T-cell (primary cell): ENCODE measurements around the gene NUP107. TPM values are rescaled to one million over a fixed set of nuclear protein-coding genes. Genes with fewer than 3 reads are reported as not detected.

Experiments
- ATAC-seq, 4 experiments: fragments of 200-7000 bp in 3 of 4; fragments of 150-1000 bp in 1 of 4; cut with Tn5 transposase; replicated peaks in 1 of 4; 1 replicate in 3 of 4; 2 replicates in 1 of 4; pipeline ENCODE4 v1.10.0; 2021; ENCODE audit warnings: moderate library complexity in 3 of 4, mild to moderate bottlenecking in 2 of 4, moderate number of reproducible peaks in 1 of 4
- CTCF ChIA-PET, 2 donors: fragments of 300-600 bp; sonication (Branson Sonifier 250); formaldehyde crosslinking; loops; one replicate each; lab custom pipeline; 2022; ENCODE audit warnings: antibody characterized with exemption in 2 of 2; lab: Charles Lee
- POLR2A ChIA-PET, 2 donors: fragments of 300-600 bp; sonication (Branson Sonifier 250); formaldehyde crosslinking; loops; one replicate each; lab custom pipeline; 2022; ENCODE audit warnings: antibody characterized with exemption in 2 of 2; lab: Charles Lee
- DNase-seq, 35 experiments: peaks; one replicate each; pipeline versions ENCODE4 v3.0.0 to v3.0.0-alpha.2; 2013 to 2023
- H3K27ac ChIP-seq: one replicate; pipeline ENCODE4 v1.5.1; 2013; ENCODE audit warnings: low read length
- H3K27me3 ChIP-seq, 2 experiments: replicated peaks in 1 of 2; 1 replicate in 1 of 2; 2 replicates in 1 of 2; pipeline versions ENCODE4 v1.6.1 to v1.7.0; 2013; ENCODE audit warnings: low read length in 1 of 2, mixed read lengths in 1 of 2; ENCODE audit not compliant: control insufficient read depth in 2 of 2, insufficient read depth in 2 of 2; ENCODE audit errors: extremely low read depth in 1 of 2
- H3K36me3 ChIP-seq, 2 donors: 1 replicate in 1 of 2; 2 replicates in 1 of 2; pipeline versions ENCODE4 v1.6.1 to v1.7.0; 2013; ENCODE audit warnings: low read length in 1 of 2; ENCODE audit not compliant: control insufficient read depth in 2 of 2, insufficient read depth in 1 of 2; ENCODE audit errors: extremely low read depth in 1 of 2
- H3K4me1 ChIP-seq, 2 experiments: 1 replicate in 1 of 2; 2 replicates in 1 of 2; pipeline versions ENCODE4 v1.6.1 to v1.7.0; 2013; ENCODE audit warnings: low read length in 2 of 2, mixed read lengths in 1 of 2; ENCODE audit not compliant: insufficient read depth in 2 of 2, control insufficient read depth in 1 of 2; ENCODE audit errors: extremely low read depth in 1 of 2
- H3K4me3 ChIP-seq, 2 donors: 1 replicate in 1 of 2; 2 replicates in 1 of 2; pipeline versions ENCODE4 v1.5.1 to v1.7.0; 2013; ENCODE audit warnings: mild to moderate bottlenecking in 2 of 2, low read length in 1 of 2, moderate library complexity in 1 of 2; ENCODE audit not compliant: control insufficient read depth in 1 of 2; ENCODE audit errors: extremely low read depth in 1 of 2
- H3K9me3 ChIP-seq: 2 replicates; pipeline ENCODE4 v1.7.0; 2013
- H3K27ac Mint-ChIP-seq, 2 donors: one replicate each; pipeline ENCODE4 v1.8.0; 2020 to 2021; ENCODE audit warnings: mild to moderate bottlenecking in 2 of 2, mixed read lengths in 2 of 2
- H3K27me3 Mint-ChIP-seq, 2 donors: one replicate each; pipeline ENCODE4 v1.8.0; 2021 to 2022; ENCODE audit warnings: mixed read lengths in 2 of 2
- H3K36me3 Mint-ChIP-seq: one replicate; pipeline ENCODE4 v1.8.0; 2021; ENCODE audit warnings: mixed read lengths
- H3K4me1 Mint-ChIP-seq, 3 donors: one replicate each; pipeline ENCODE4 v1.8.0; 2020 to 2022; ENCODE audit warnings: mixed read lengths in 3 of 3, mild to moderate bottlenecking in 1 of 3
- H3K4me3 Mint-ChIP-seq, 3 donors: one replicate each; pipeline ENCODE4 v1.8.0; 2020 to 2022; ENCODE audit warnings: mild to moderate bottlenecking in 3 of 3, mixed read lengths in 3 of 3, moderate library complexity in 3 of 3
- H3K9me3 Mint-ChIP-seq, 3 donors: one replicate each; pipeline ENCODE4 v1.8.0; 2020 to 2022; ENCODE audit warnings: mixed read lengths in 3 of 3
- WGBS: methylation state at CpG from one replicate; pipeline ENCODE4 v1.1.5; 2013; ENCODE audit warnings: missing lambda C conversion rate; ENCODE audit not compliant: insufficient coverage; 5-methylcytosine and 5-hydroxymethylcytosine counted together
- total RNA-seq, 35 experiments: library from RNA in 6 of 35; stranded (reverse) in 6 of 35; fragments of 120-200 nt in 1 of 35; gene quantifications; one replicate each; pipeline versions ENCODE4 v1.2.1 to v1.2.4 and lab custom pipeline; 2013 to 2026

NUP107 gene
- total RNA-seq, 5 donors from 2014 or later (not counting 1 experiment from before 2014, with no cell fraction given): 38.4 to 67.5 (median 50.7) TPM

GRCh38 chr12:68779280-68779679 lies 92.5 kb downstream of the NUP107 start:
- Mint-ChIP-seq H3K4me3 (no peak overlapping the region), H3K27ac (no peak overlapping the region), H3K4me1 (no peaks in the 10 kb centered on the region), H3K36me3 (peaks cover 16% of the 10 kb centered on the region), H3K9me3 (no peaks in the 10 kb centered on the region), H3K27me3 (no peaks in the 10 kb centered on the region)
- CTCF ChIA-PET: no interaction called here
- Histone ChIP-seq H3K36me3 (no peaks in the 10 kb centered on the region), H3K4me1 (no peaks in the 10 kb centered on the region), H3K4me3 (no peak overlapping the region), H3K27me3 (no peaks in the 10 kb centered on the region), H3K9me3 (no peaks in the 10 kb centered on the region), H3K27ac (no peak overlapping the region)
- DNase-seq (no peak), ATAC-seq (no peak)
- POLR2A ChIA-PET: no interaction called here

DNA sequence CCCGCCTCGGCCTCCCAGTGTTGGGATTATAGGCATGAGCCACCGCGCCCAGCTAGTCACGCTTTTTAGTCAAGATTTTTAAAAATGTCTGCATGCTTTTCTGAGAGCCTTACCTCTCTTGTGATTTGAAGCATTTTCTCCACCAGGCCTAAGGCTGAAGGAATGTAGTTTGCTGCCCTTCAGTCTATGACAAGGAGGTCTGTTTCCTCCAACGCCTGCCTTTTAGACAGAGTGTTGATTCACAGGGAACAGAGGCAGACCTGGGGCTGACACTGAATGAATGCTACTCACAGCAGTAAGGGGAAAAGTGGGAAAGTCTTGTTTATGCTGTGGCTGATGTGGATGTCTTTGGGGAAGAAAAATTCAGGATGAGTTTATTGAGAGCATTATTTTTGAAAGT lies 94.0 kb downstream of the NUP107 start:
- H3K27ac Mint-ChIP-seq: no peak overlapping the region
- Histone ChIP-seq H3K4me1 (no peaks in the 10 kb centered on the region), H3K9me3 (no peaks in the 10 kb centered on the region), H3K27ac (no peak overlapping the region), H3K27me3 (no peaks in the 10 kb centered on the region), H3K36me3 (no peaks in the 10 kb centered on the region), H3K4me3 (no peak overlapping the region)
- no peaks in the 10 kb centered on the region for H3K9me3 Mint-ChIP-seq
- H3K36me3 Mint-ChIP-seq: peaks cover 19% of the 10 kb centered on the region
- CTCF ChIA-PET: no interaction called here
- POLR2A ChIA-PET: no interaction called here
- H3K4me1 Mint-ChIP-seq: no peaks in the 10 kb centered on the region
- no peak for DNase-seq
- ATAC-seq: no peak
- no peaks in the 10 kb centered on the region for H3K27me3 Mint-ChIP-seq
- 100% methylated on average over 3 of the region's 6 CpGs for WGBS
- no peak overlapping the region for H3K4me3 Mint-ChIP-seq

DNA sequence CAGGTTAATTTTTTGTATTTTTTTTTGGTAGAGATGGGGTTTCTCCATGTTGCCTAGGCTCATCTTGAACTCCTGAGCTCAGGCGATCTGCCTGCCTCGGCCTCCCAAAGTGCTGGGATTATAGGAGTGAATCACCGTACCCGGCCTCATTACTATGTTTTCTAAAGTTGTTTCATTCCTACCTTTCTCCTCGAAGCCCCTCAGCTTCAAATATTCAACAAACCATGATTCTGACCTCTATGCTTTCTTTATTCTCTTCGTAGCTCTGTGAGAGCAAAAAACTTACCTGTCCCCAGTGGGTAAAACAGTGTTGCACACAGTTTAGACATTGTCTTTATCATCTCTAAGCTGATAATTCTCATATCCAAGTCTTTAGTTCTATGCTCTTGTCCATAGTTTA lies 95.0 kb downstream of the NUP107 start:
- WGBS: 92% methylated on average over 6 of the region's 6 CpGs
- ATAC-seq: no peak

DNA sequence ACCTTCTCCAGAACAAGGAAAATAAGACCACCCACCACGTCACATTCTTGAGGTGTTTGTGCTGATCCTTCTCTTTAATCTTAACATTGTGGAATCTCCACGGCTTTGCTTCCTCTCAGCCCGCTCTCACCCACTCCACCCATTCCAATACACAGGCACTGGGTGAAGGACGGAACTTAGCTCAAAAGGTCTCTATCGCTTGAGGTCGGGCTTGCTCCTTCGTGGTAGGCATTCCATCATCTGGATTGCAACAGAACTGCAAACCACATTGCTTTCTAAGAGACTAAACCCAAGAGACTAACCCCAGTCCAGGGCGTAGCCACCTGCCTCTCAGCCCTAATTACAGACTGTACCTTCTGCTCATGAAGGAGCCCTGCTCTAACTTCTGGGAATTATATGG lies 97.2 kb downstream of the NUP107 start:
- ATAC-seq (no peak), DNase-seq (peak in 1 of 35 experiments; percentile 12)
- Mint-ChIP-seq H3K4me1 (no peaks in the 10 kb centered on the region), H3K4me3 (no peak overlapping the region), H3K9me3 (no peaks in the 10 kb centered on the region), H3K27me3 (no peaks in the 10 kb centered on the region), H3K27ac (no peak overlapping the region), H3K36me3 (peaks cover 19% of the 10 kb centered on the region)
- CTCF ChIA-PET: no interaction called here
- no peaks in the 10 kb centered on the region for H3K4me1 ChIP-seq
- no peak overlapping the region for H3K27ac ChIP-seq
- no peaks in the 10 kb centered on the region for H3K9me3 ChIP-seq
- WGBS: 96% methylated on average over 7 of the region's 8 CpGs
- POLR2A ChIA-PET: no interaction called here
- H3K27me3 ChIP-seq: no peaks in the 10 kb centered on the region
- no peaks in the 10 kb centered on the region for H3K36me3 ChIP-seq
- no peak overlapping the region for H3K4me3 ChIP-seq

More for the DNA sequence above, 95.0 kb downstream of the NUP107 start:
- H3K27me3 Mint-ChIP-seq: no peaks in the 10 kb centered on the region
- Histone ChIP-seq H3K36me3 (no peaks in the 10 kb centered on the region), H3K9me3 (no peaks in the 10 kb centered on the region), H3K4me1 (no peaks in the 10 kb centered on the region), H3K4me3 (no peak overlapping the region), H3K27me3 (no peaks in the 10 kb centered on the region), H3K27ac (no peak overlapping the region)
- no peaks in the 10 kb centered on the region for H3K4me1 Mint-ChIP-seq
- POLR2A ChIA-PET: no interaction called here
- peaks cover 19% of the 10 kb centered on the region for H3K36me3 Mint-ChIP-seq
- CTCF ChIA-PET: interaction anchor here in 1 of 2 donors (0.5 kb wide), 1 partner anchor 741 kb away, joined by 3 read pairs; no protein-coding TSS in a partner anchor
- H3K9me3 Mint-ChIP-seq: no peaks in the 10 kb centered on the region
- H3K27ac Mint-ChIP-seq: no peak overlapping the region
- no peak overlapping the region for H3K4me3 Mint-ChIP-seq
- no peak for DNase-seq

GRCh38 chr12:68785358-68785757 lies 98.6 kb downstream of the NUP107 start:
- Mint-ChIP-seq H3K4me1 (no peaks in the 10 kb centered on the region), H3K9me3 (no peaks in the 10 kb centered on the region), H3K27me3 (no peaks in the 10 kb centered on the region), H3K27ac (no peak overlapping the region), H3K36me3 (peaks cover 16% of the 10 kb centered on the region), H3K4me3 (no peak overlapping the region)
- no peaks in the 10 kb centered on the region for H3K9me3 ChIP-seq
- H3K4me1 ChIP-seq: no peaks in the 10 kb centered on the region
- 100% methylated on average over 1 of the region's 2 CpGs for WGBS
- H3K27me3 ChIP-seq: no peaks in the 10 kb centered on the region
- POLR2A ChIA-PET: no interaction called here
- no peak overlapping the region for H3K4me3 ChIP-seq
- CTCF ChIA-PET: interaction anchor here in 1 of 2 donors (0.9 kb wide), 1 partner anchor 432 kb away, joined by 3 read pairs; no protein-coding TSS in a partner anchor
- no peak overlapping the region for H3K27ac ChIP-seq
- ATAC-seq: no peak
- H3K36me3 ChIP-seq: no peaks in the 10 kb centered on the region
- DNase-seq: no peak

GRCh38 chr12:68785823-68786222 lies 99.0 kb downstream of the NUP107 start:
- Mint-ChIP-seq H3K27me3 (no peaks in the 10 kb centered on the region), H3K9me3 (no peaks in the 10 kb centered on the region), H3K4me3 (no peak overlapping the region), H3K27ac (no peak overlapping the region), H3K4me1 (no peaks in the 10 kb centered on the region), H3K36me3 (peaks cover 15% of the 10 kb centered on the region)
- Histone ChIP-seq H3K4me3 (no peak overlapping the region), H3K4me1 (no peaks in the 10 kb centered on the region), H3K27ac (no peak overlapping the region), H3K36me3 (no peaks in the 10 kb centered on the region), H3K27me3 (no peaks in the 10 kb centered on the region), H3K9me3 (no peaks in the 10 kb centered on the region)
- ChIA-PET CTCF (interaction anchor here in 1 of 2 donors (0.9 kb wide), 1 partner anchor 433 kb away, joined by 3 read pairs; no protein-coding TSS in a partner anchor), POLR2A (no interaction called here)
- no peak for DNase-seq
- no CpG with 5 or more reads among the region's 5 CpGs for WGBS
- no peak for ATAC-seq

- ChIA-PET POLR2A (no interaction called here), CTCF (no interaction called here)
- DNase-seq (no peak), ATAC-seq (no peak)
- H3K36me3 Mint-ChIP-seq: peaks cover 10% of the 10 kb centered on the region
- H3K27ac Mint-ChIP-seq: no peak overlapping the region
- Histone ChIP-seq H3K36me3 (no peaks in the 10 kb centered on the region), H3K27ac (no peak overlapping the region), H3K4me1 (no peaks in the 10 kb centered on the region), H3K9me3 (no peaks in the 10 kb centered on the region), H3K27me3 (no peaks in the 10 kb centered on the region), H3K4me3 (no peak overlapping the region)
- H3K4me3 Mint-ChIP-seq: no peak overlapping the region
- H3K9me3 Mint-ChIP-seq: no peaks in the 10 kb centered on the region
- no peaks in the 10 kb centered on the region for H3K27me3 Mint-ChIP-seq
- no peaks in the 10 kb centered on the region for H3K4me1 Mint-ChIP-seq
- WGBS: no CpG with 5 or more reads among the region's 2 CpGs
These were observed 100.2 kb downstream of the NUP107 start for GRCh38 chr12:68786929-68787328.
